ENCODE measurements around the gene CEACAM20. TPM values are rescaled to one million over a fixed set of nuclear protein-coding genes. Genes with fewer than 3 reads are reported as not detected.
"Not testable (repeated sequence)": the region's sequence is repeated elsewhere in the genome, so short reads cannot be mapped to it uniquely, and the experiment has no call there.

Gene CEACAM20
- polyA plus RNA-seq, 3 donors, result not detected

GRCh38 chr19:44549507-44549906 lies 20.0 kb upstream of the CEACAM20 start:
- DNase-seq, result no peak

GRCh38 chr19:44548736-44549135 lies 19.3 kb upstream of the CEACAM20 start:
- DNase-seq, result no peak

DNA sequence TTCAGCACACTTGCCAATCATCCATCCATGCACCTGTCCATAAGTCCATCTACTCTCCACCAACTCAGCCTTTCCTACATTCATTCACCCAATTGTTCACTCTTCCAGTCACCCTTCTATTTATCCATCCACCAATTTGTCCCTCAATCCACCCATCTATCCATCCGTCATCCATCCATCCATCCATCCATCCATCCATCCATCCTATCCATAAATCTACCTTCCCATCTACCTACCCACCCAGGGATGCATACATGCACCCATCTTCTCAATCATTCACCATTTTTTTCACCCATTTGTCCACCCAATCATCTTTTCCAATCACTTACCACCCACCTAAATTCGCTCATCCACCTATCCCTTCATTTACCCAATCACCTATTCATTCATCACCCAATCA lies 14.6 kb upstream of the CEACAM20 start:
- no peak for DNase-seq

GRCh38 chr19:44542671-44543070 lies 13.2 kb upstream of the CEACAM20 start:
- DNase-seq, result no peak

DNA sequence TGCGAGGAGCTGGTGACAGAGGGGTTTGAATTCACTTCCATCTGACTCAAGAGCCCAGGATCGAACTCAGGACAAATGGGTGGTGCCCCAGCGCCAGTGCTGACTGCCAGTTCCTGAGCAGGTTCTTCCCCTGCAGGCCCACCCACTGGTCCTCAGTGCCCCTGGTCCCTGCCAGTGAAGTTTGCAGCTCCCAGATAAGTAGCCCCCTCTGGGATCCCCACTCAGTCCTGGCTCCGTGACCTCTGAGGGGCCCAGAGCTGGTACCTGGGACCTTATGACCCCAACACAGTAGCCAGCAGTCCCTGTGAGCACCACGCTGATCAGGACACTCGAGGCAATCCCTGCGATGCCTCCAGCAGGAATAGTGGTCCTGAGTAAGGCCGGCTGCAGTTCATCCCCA lies 11.3 kb upstream of the CEACAM20 start:
- DNase-seq, result no peak

DNA sequence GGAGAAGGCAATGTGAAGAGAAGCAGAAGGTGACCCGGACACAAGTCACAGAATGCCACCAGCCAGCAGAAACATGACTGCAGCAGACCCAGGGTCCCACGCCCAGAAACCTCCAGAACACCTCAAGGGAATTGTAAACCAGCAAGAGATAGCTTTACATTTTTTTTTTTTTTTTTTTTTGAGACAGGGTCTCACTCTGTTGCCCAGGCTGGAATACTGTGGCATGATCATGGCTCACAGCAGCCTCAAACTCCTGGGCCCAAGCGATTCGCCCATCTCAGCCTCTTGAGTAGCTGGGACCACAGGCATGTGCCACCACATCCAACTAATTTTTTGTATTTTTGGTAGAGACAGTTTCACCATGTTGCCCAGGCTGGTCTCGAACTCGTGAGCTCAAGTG lies 10.5 kb upstream of the CEACAM20 start:
- no peak for DNase-seq

- DNase-seq, result no peak
Observed at GRCh38 chr19:44539236-44539826, 9.9 kb upstream of the CEACAM20 start.

DNA sequence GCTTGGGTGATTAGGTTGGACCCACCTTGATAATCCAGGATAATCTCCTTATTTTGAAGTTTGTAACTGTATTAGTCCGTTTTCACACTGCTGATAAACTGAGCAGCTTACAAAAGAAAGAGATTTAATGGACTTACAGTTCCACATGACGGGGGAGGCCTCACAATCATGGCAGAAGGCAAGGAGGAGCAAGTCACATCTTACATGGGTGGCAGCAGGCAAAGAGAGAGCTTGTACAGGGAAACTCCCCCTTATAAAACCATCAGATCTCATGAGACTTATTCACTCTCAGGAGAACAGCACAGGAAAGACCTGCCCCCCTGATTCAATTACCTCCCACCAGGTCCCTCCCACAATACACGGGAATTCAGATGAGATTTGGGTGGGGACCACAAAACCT lies 5.9 kb upstream of the CEACAM20 start:
- DNase-seq, result not testable (repeated sequence)

- DNase-seq, result no peak
Observed at GRCh38 chr19:44532819-44533218, 3.3 kb upstream of the CEACAM20 start.

DNA sequence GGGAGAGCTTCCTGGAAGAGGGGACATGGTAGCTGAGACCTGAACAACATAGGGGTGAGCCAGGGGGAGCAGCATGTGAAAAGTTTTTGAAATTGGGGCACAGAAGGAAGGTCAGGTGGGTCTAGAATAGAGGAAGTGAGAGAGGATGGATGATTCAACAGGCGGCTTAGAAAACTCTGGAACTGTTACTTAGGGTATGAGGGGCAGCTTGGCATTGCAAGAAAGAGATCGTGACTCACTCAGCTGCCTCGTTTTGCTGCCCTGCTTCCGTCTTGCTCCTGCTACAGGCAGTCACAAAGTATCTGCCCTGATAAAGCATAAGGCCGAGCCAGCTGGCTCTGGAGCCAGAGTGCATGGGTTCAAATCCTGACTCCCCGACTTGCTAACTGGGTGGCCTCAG lies 1.3 kb upstream of the CEACAM20 start:
- no peak for DNase-seq

GRCh38 chr19:44527554-44527953 lies 1.9 kb downstream of the CEACAM20 start:
- no peak for DNase-seq

DNA sequence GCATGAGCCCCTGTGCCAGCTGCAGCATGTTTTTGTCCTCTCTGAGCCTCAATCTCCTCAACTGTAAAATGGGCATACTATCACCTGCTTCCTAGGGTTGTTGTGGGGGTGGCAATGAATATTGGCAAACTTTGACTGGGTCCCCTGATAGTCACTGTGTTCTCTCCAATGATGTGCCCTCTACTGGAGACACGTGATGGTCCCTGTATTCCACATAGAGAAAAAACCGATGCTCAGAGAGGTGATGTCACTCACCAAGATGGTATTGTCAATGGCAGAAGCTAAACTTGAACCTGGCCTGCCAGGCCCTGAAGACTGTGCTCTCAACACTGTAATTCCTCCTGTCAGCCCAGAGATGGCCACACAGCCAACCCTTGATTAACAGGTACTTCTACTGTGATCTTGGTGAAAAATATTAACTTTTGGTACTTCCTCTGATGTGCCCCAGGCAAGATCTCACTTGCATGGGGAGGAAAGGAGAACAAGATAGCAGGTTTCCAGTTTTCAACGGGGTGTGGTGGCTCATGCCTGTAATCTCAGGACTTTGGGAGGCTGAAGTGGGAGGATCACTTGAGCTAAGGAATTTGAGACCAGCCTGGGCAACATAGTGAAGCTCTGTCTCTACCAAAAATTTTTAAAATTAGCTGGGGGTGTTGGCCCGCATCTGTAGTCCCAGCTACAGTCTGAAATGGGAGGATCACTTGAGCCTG lies 3.6 kb downstream of the CEACAM20 start:
- no peak for DNase-seq

DNA sequence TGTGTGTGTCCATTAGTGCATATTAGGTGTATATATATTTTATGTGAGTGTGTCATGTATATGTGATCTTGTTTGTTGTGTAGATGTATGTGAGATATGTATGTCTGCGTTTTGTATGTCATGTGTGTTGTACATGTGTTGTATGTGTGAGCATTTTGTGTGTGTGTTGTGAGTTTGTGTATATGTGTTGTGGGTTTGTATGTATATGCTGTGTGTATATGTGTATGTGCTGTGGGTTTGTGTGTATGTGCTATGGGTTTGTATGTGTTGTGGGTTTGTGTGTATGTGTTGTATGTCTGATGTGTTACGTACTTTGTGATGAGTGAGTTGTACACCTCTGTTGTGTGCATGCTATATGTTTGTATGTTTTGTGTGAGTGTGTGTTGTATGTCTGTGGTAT lies 8.1 kb downstream of the CEACAM20 start:
- DNase-seq, result no peak

GRCh38 chr19:44517146-44517545 lies 12.3 kb downstream of the CEACAM20 start:
- DNase-seq, result no peak

DNA sequence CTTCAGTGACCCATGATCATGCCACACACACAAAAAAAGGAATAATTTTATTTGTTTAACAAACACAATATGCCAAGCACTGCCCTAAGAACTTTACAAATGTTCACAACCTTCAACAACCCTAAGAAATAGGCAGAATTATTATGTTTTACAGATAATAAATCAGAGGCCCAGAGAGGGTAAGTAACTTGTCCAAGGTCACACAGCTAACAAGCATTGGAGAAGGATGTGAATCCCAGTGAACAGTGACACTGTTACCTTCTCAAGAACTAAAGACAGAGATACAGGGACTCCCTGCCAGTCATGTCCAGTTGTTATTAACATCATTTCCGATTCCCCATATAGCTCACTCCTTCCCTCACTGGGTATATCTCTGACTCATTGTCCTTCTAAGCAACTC lies 13.6 kb downstream of the CEACAM20 start:
- no peak for DNase-seq

- no peak for DNase-seq
Observed at GRCh38 chr19:44515031-44515430, 14.4 kb downstream of the CEACAM20 start.

GRCh38 chr19:44512326-44513298 lies 16.9 kb downstream of the CEACAM20 start:
- no peak for DNase-seq

GRCh38 chr19:44509478-44509877 lies 20.0 kb downstream of the CEACAM20 start:
- DNase-seq, result no peak

DNA sequence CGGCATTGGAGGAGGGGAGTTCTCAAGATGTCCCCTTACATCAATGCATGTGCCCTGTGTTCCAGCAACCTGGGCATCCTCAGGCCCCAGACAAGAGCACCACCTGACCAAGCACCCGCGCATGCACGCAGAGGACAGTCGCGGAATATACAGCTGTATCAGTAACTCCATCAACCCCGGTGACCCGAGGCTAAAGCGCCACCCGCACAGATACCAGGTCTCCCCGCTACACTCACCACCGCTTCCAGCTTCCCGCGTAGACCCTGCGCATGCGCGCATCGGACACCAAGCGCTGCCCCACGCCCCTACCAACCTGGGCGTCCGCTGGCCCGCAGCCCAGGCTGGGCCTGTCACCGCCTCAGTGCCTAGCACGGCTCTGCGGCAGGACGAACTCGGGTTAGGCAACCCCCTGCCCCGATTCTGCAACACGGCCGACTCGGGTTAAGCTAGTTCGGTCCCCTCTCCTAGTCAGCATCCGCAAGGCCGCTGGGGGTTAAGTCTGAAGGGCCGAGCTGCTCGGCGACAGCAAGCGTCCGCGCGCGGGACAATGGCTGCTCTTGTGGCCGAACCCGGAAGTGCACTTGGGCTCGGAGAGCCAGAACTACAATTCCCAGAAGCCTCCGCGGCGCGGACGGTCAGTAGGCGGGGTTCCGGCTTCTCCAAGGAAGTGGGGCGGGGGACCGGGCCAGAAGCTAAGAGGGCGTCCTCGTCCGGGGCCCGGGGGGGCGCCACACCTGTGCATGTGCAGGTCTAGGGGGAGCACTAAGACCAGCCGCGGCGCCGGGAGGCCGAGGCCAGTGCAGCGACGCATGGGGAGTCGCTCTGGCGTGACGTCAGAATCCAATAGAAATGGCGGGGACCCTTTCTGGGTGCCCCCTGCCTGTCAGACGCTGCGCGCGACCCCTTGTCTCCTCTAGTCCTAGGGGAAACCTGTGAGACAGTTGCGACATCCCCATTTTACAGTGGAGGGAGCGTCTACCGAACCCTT lies 29.2 kb downstream of the CEACAM20 start, which contains the start of gene ZNF180:
Gene ZNF180, minus strand, starts transcription at position 561 of the 988 bp plus-strand sequence. CDS start 3,188 bp downstream, outside the sequence.
- DNase-seq, result peak; percentile 97

DNA sequence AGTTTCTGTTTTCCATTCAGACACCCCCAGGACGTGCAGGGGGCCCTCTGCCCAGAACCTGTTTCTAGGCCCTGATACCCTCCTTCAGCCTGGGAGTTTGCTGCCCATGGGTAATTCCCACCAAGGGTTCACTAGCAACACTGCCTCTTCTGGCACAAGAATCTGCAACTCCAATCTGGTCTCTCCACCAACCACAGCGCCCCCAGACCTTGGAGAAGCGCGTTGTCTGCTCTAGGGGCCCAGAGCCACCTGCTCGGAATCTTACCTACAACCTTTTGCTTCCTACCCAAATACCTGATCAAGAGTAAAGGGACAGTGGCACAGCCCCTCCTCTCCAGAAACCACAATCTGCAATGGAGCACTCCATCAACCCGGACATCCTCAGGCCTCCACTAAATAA lies 29.9 kb downstream of the CEACAM20 start:
- DNase-seq, result no peak

GRCh38 chr19:44498988-44499387 lies 30.5 kb downstream of the CEACAM20 start:
- no peak for DNase-seq
